Measurements from ENCODE around the gene PHRF1. TPM values are rescaled to one million over a fixed set of nuclear protein-coding genes. Genes with fewer than 3 reads are reported as not detected.

PHRF1 gene
- total and polyA plus RNA-seq, 4 experiments from 2014 or later: 0.93 to 54.5 (median 33.1) TPM

GRCh38 chr11:559020-559620 lies 17.1 kb upstream of the PHRF1 start:
- H3K4me3 ChIP-seq (ENCODE audit: low read length in 2 of 2): no peak overlapping the region
- Mint-ChIP-seq H3K36me3 (peaks cover 0 to 6% of the 10 kb centered on the region in 2 donors), H3K27ac (peak overlapping the region in 6 of 7 donors; percentile 37 to 93 (median 66)), H3K27me3 (no peaks in the 10 kb centered on the region), H3K9me3 (no peaks in the 10 kb centered on the region), H3K4me1 (peaks cover 8 to 17% (median 13%) of the 10 kb centered on the region in 4 donors), H3K4me3 (peak overlapping the region in 1 of 8 donors; percentile 59)
- ChIA-PET POLR2A (ENCODE audit: partially characterized antibody) (interaction anchor here (0.9 to 2.1 kb wide), 7 partner anchors 10 to 163 kb away, joined by 3 to 28 read pairs (median 6); partner anchors contain the start of genes DEAF1, IRF7, LRRC56 and PHRF1), CTCF (ENCODE audit: partially characterized antibody) (interaction anchor here (0.8 to 1.5 kb wide), 2 partner anchors 11 to 136 kb away, joined by 3 read pairs; partner anchors contain the start of genes DEAF1 and TMEM80)
- intact Hi-C loops (cut with micrococcal nuclease): loop anchor here (5.0 kb wide), 1 partner anchor 238 kb away; the partner anchor contains the start of gene SLC25A22
- H3K4me1 ChIP-seq (ENCODE audit: insufficient read depth, low read length): peaks cover 30% of the 10 kb centered on the region
- no peaks in the 10 kb centered on the region for H3K9me3 ChIP-seq (ENCODE audit: control insufficient read depth in 1 of 2, low read length in 2 of 2)
- no peaks in the 10 kb centered on the region for H3K36me3 ChIP-seq (ENCODE audit: insufficient read depth, low read length)
- peak in 2 of 5 donors; percentile 37 to 56 for DNase-seq
- H3K27me3 ChIP-seq (ENCODE audit: insufficient read depth, low read length): no peaks in the 10 kb centered on the region
- H3K27ac ChIP-seq (ENCODE audit: low read depth, low read length): no peak overlapping the region

GRCh38 chr11:559712-560304 lies 16.5 kb upstream of the PHRF1 start:
- ChIA-PET CTCF (ENCODE audit: partially characterized antibody) (interaction anchor here (0.8 to 1.5 kb wide), 5 partner anchors 10 to 166 kb away, joined by 3 read pairs; partner anchors contain the start of genes DEAF1 and TMEM80), POLR2A (ENCODE audit: partially characterized antibody) (interaction anchor here (0.9 to 2.1 kb wide), 12 partner anchors 9 to 353 kb away, joined by 3 to 28 read pairs (median 6); partner anchors contain the start of genes BET1L, DEAF1, IRF7 and LRRC56)
- Histone ChIP-seq H3K36me3 (ENCODE audit: insufficient read depth, low read length) (no peaks in the 10 kb centered on the region), H3K4me1 (ENCODE audit: insufficient read depth, low read length) (peaks cover 24% of the 10 kb centered on the region), H3K9me3 (ENCODE audit: control insufficient read depth in 1 of 2, low read length in 2 of 2) (no peaks in the 10 kb centered on the region), H3K4me3 (ENCODE audit: low read length in 2 of 2) (peak overlapping the region in 1 of 2 donors; percentile 37), H3K27ac (ENCODE audit: low read depth, low read length) (peak overlapping the region; percentile 57), H3K27me3 (ENCODE audit: insufficient read depth, low read length) (no peaks in the 10 kb centered on the region)
- peaks cover 8 to 17% (median 13%) of the 10 kb centered on the region in 4 donors for H3K4me1 Mint-ChIP-seq
- peak in 2 of 5 donors; percentile 25 to 39 for DNase-seq
- H3K27ac Mint-ChIP-seq: peak overlapping the region; percentile 77 to 93 (median 88)
- peaks cover 0 to 6% of the 10 kb centered on the region in 2 donors for H3K36me3 Mint-ChIP-seq
- peak overlapping the region; percentile 66 to 81 (median 73) for H3K4me3 Mint-ChIP-seq
- intact Hi-C loops (cut with micrococcal nuclease): loop anchor here (1.0 to 5.0 kb wide), 5 partner anchors 8 to 237 kb away; partner anchors contain the start of genes LRRC56 and SLC25A22
- H3K27me3 Mint-ChIP-seq: no peaks in the 10 kb centered on the region
- H3K9me3 Mint-ChIP-seq: no peaks in the 10 kb centered on the region

GRCh38 chr11:560305-561147 lies 15.7 kb upstream of the PHRF1 start, which contains the start of the genes LMNTD2 and RASSF7:
Gene LMNTD2 (minus strand): TSS chr11:560738. CDS start chr11:560716, 22 bp downstream.
Gene RASSF7 (plus strand): TSS chr11:560970. CDS start chr11:561769, 799 bp downstream.
- peak within 1 kb of the TSS; percentile 69 to 75 for H3K4me3 ChIP-seq (ENCODE audit: low read length in 2 of 2)
- ChIA-PET CTCF (ENCODE audit: partially characterized antibody) (interaction anchor here (0.8 to 1.5 kb wide), 5 partner anchors 9 to 166 kb away, joined by 3 read pairs; partner anchors contain the start of genes DEAF1 and TMEM80), POLR2A (ENCODE audit: partially characterized antibody) (interaction anchor here (0.9 to 7.1 kb wide), 14 partner anchors 8 to 354 kb away, joined by 3 to 56 read pairs (median 6); partner anchors contain the start of genes BET1L, IRF7, LRRC56 and PHRF1)
- Mint-ChIP-seq H3K27ac (peak within 1 kb of the TSS; percentile 80 to 93 (median 89)), H3K4me1 (peaks cover 8 to 17% (median 13%) of the 10 kb centered on the region in 4 donors), H3K27me3 (no peaks in the 10 kb centered on the region), H3K9me3 (no peaks in the 10 kb centered on the region), H3K36me3 (peaks cover 0 to 6% of the 10 kb centered on the region in 2 donors), H3K4me3 (peak within 1 kb of the TSS; percentile 84 to 94 (median 89))
- H3K27ac ChIP-seq (ENCODE audit: low read depth, low read length): peak within 1 kb of the TSS; percentile 62
- H3K27me3 ChIP-seq (ENCODE audit: insufficient read depth, low read length): no peaks in the 10 kb centered on the region
- H3K9me3 ChIP-seq (ENCODE audit: control insufficient read depth in 1 of 2, low read length in 2 of 2): no peaks in the 10 kb centered on the region
- H3K36me3 ChIP-seq (ENCODE audit: insufficient read depth, low read length): no peaks in the 10 kb centered on the region
- DNase-seq: peak; percentile 92 to 95 (median 92)
- intact Hi-C loops (cut with micrococcal nuclease): loop anchor here (1.0 to 2.0 kb wide), 4 partner anchors 8 to 52 kb away; partner anchors contain the start of gene LRRC56
- peaks cover 22% of the 10 kb centered on the region for H3K4me1 ChIP-seq (ENCODE audit: insufficient read depth, low read length)

- POLR2A ChIA-PET (ENCODE audit: partially characterized antibody): interaction anchor here (1.0 to 7.1 kb wide), 8 partner anchors 8 to 55 kb away, joined by 3 to 56 read pairs (median 4); partner anchors contain the start of genes PHRF1 and RNH1
These were observed 14.9 kb upstream of the PHRF1 start for GRCh38 chr11:561148-562003.

GRCh38 chr11:562046-562645 lies 14.1 kb upstream of the PHRF1 start:
- H3K36me3 ChIP-seq (ENCODE audit: insufficient read depth, low read length): no peaks in the 10 kb centered on the region
- Mint-ChIP-seq H3K27me3 (no peaks in the 10 kb centered on the region), H3K36me3 (peaks cover 0 to 6% of the 10 kb centered on the region in 2 donors), H3K27ac (no peak overlapping the region), H3K4me3 (peak overlapping the region; percentile 84 to 94 (median 89)), H3K9me3 (no peaks in the 10 kb centered on the region), H3K4me1 (peaks cover 8 to 16% (median 13%) of the 10 kb centered on the region in 4 donors)
- no peaks in the 10 kb centered on the region for H3K9me3 ChIP-seq (ENCODE audit: control insufficient read depth in 1 of 2, low read length in 2 of 2)
- peaks cover 21% of the 10 kb centered on the region for H3K4me1 ChIP-seq (ENCODE audit: insufficient read depth, low read length)
- peak in 1 of 5 donors; percentile 29 for DNase-seq
- no peaks in the 10 kb centered on the region for H3K27me3 ChIP-seq (ENCODE audit: insufficient read depth, low read length)
- intact Hi-C loops (cut with micrococcal nuclease): no loop called here
- ChIA-PET POLR2A (ENCODE audit: partially characterized antibody) (interaction anchor here (1.0 to 7.1 kb wide), 8 partner anchors 7 to 56 kb away, joined by 3 to 56 read pairs (median 4); partner anchors contain the start of genes PHRF1 and RNH1), CTCF (ENCODE audit: partially characterized antibody) (no interaction called here)
- H3K4me3 ChIP-seq (ENCODE audit: low read length in 2 of 2): peak overlapping the region in 1 of 2 donors; percentile 75
- peak overlapping the region; percentile 62 for H3K27ac ChIP-seq (ENCODE audit: low read depth, low read length)

More at GRCh38 chr11:561148-562003, 14.9 kb upstream of the PHRF1 start:
- Histone ChIP-seq H3K4me3 (ENCODE audit: low read length in 2 of 2) (peak overlapping the region; percentile 69 to 75), H3K36me3 (ENCODE audit: insufficient read depth, low read length) (no peaks in the 10 kb centered on the region), H3K27ac (ENCODE audit: low read depth, low read length) (peak overlapping the region; percentile 62), H3K9me3 (ENCODE audit: control insufficient read depth in 1 of 2, low read length in 2 of 2) (no peaks in the 10 kb centered on the region), H3K4me1 (ENCODE audit: insufficient read depth, low read length) (peaks cover 21% of the 10 kb centered on the region), H3K27me3 (ENCODE audit: insufficient read depth, low read length) (no peaks in the 10 kb centered on the region)
- intact Hi-C loops (cut with micrococcal nuclease): loop anchor here (2.0 kb wide), 2 partner anchors 25 to 51 kb away; partner anchors contain the start of gene LRRC56
- peaks cover 8 to 17% (median 13%) of the 10 kb centered on the region in 4 donors for H3K4me1 Mint-ChIP-seq
- no peaks in the 10 kb centered on the region for H3K9me3 Mint-ChIP-seq
- no peaks in the 10 kb centered on the region for H3K27me3 Mint-ChIP-seq
- peak in 2 of 5 donors; percentile 33 to 59 for DNase-seq
- CTCF ChIA-PET (ENCODE audit: partially characterized antibody): no interaction called here
- peak overlapping the region; percentile 84 to 94 (median 89) for H3K4me3 Mint-ChIP-seq
- H3K36me3 Mint-ChIP-seq: peaks cover 0 to 6% of the 10 kb centered on the region in 2 donors
- peak overlapping the region in 5 of 7 donors; percentile 57 to 91 (median 77) for H3K27ac Mint-ChIP-seq
